DOHH2 (cell line): ENCODE results near the gene DAAM2.

ENCODE experiments used
- EZH2phosphoT487 ChIP-seq: fragments of 200-600 bp; sonication (generic); IDR thresholded peaks from 2 replicates; pipeline ENCODE4 v1.6.1; 2017; ENCODE audit warnings: borderline replicate concordance, mild to moderate bottlenecking, antibody characterized with exemption, low read length, moderate library complexity, mixed read lengths
- TF ChIP-seq, protein P1 (sequence below): fragments of 200-600 bp; sonication (generic); IDR thresholded peaks from one replicate; pipeline ENCODE4 v1.5.1; 2014; ENCODE audit warnings: antibody characterized with exemption, mild to moderate bottlenecking, low read depth, low read length; ENCODE audit not compliant: poor library complexity, severe bottlenecking

DNA sequence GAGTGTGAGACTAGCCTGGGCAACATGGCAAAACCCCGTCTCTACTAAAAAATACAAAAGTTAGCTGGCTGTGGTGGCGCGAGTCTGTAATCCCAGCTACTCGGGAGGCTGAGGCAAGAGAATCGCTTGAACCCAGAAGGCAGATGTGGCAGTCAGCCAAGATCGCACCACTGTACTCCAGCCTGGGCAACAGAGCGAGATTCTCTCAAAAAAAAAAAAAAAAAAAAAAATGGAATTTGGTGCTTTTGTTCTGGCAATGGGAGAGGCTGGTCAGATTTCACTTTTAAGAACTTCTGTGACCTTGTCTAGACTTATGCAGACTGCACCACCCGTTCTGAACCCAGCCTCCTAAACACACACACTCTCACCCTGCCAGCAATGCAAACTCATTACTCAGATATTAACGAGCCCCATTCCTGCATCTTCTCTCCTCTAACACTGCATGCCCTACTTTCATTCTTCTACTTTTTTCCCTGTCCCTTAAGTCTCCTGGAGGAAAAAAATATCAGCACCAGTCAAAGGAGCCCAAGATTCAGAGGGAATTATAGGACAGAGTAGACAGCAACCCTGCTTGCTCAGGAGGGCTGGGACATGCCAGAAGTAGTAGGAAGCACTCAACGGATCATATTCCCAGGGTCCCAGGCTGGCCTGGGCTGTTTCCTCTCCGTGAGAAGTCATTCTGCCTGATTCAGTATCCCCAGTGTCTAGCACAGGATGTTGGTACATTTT lies 137.7 kb downstream of the DAAM2 start:
- TF ChIP-seq, protein P1, sequence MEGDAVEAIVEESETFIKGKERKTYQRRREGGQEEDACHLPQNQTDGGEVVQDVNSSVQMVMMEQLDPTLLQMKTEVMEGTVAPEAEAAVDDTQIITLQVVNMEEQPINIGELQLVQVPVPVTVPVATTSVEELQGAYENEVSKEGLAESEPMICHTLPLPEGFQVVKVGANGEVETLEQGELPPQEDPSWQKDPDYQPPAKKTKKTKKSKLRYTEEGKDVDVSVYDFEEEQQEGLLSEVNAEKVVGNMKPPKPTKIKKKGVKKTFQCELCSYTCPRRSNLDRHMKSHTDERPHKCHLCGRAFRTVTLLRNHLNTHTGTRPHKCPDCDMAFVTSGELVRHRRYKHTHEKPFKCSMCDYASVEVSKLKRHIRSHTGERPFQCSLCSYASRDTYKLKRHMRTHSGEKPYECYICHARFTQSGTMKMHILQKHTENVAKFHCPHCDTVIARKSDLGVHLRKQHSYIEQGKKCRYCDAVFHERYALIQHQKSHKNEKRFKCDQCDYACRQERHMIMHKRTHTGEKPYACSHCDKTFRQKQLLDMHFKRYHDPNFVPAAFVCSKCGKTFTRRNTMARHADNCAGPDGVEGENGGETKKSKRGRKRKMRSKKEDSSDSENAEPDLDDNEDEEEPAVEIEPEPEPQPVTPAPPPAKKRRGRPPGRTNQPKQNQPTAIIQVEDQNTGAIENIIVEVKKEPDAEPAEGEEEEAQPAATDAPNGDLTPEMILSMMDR = no peak
- TF ChIP-seq EZH2phosphoT487 = no peak
